Activated T-helper 1 cell treated with Interleukin-2 at 50 U/mL for 16 hours (primary cell): ENCODE data around the gene PPM1H.
A peak's percentile ranks its signal among the peaks of the same experiment; 100 is the strongest.

ENCODE experiments used
- DNase-seq: peaks from one replicate; pipeline ENCODE4 v3.0.0-alpha.2; 2020; ENCODE audit warnings: low read depth

PPM1H gene

GRCh38 chr12:62604373-62604772 is 330.6 kb downstream of the PPM1H start:
- no peak for DNase-seq

- DNase-seq, result no peak
Measured at GRCh38 chr12:62603811-62604098, 331.2 kb downstream of the PPM1H start.

GRCh38 chr12:62603061-62603810 is 331.7 kb downstream of the PPM1H start:
- DNase-seq, result peak; percentile 72

- DNase-seq, result peak; percentile 76
Measured at GRCh38 chr12:62602255-62603060, 332.5 kb downstream of the PPM1H start.

- DNase-seq, result no peak
Measured at GRCh38 chr12:62601765-62602164, 333.2 kb downstream of the PPM1H start.

- DNase-seq, result no peak
Measured at GRCh38 chr12:62599854-62600437, 335.0 kb downstream of the PPM1H start.

GRCh38 chr12:62598846-62599245 is 336.1 kb downstream of the PPM1H start:
- DNase-seq, result no peak

GRCh38 chr12:62597253-62597652 is 337.7 kb downstream of the PPM1H start:
- DNase-seq, result no peak
